Activated CD4-positive, alpha-beta T cell treated with anti-CD3 and anti-CD28 coated beads, Interleukin-2, amount 50 U/mL, for 16 hours (primary cell): ENCODE data around the gene H2AZ1.

Experiments
- DNase-seq: peaks from one replicate; pipeline ENCODE4 v3.0.0-alpha.2; 2020

The H2AZ1 gene

DNA sequence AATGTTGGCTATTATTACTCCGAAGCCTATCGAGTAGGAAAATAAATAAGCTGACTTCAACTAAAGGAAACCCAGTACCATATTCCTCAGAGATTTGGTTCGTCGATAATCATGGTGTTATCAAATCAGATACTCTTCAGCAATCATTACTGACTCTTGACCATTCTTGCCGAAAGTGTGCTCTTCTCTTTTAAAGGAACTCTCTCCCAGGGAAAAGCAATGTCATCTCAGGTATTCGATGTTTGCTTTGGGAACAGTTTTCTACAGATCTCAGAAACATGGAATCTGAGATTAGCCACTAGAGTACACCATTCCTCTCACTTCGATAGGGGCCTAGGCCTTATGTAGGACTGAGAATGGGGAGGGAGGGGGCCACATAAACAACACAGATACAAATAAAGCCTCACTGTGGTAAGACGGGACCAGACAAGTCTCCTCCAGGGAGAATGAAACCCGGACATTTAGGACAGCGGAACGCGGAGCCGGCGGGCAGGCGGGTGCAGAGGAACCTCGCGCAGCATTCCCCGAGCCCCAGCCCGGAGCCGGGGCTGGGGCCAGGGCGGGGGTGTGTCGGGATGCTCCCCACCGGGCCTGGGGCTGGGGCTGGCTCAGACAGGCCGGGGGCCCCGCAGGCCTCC lies 4.2 kb downstream of the H2AZ1 start:
- peak; percentile 24 for DNase-seq

DNA sequence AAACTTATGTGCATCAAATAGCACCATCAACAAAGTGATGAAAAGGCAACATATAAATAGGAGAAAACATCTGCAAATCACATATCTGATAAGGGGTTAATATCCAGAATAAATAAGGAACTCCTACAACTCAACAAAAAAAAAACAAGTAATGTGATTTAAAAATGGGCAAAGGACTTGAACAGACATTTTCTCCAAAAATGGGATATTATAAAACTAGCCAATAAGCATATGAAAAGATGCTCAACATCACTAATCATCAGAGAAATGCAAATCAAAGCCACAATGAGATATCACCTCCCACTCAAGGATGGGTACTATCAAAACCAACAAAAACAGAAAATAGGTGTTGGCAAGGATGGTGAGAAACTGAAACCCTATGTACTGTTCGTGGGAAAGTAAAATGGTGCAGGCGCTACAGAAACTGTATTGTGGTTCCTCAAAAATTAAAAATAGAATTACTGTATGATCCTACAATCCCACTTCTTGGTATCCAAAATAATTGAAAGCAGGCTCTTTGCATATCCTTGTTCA lies 6.1 kb downstream of the H2AZ1 start:
- peak; percentile 33 for DNase-seq

DNA sequence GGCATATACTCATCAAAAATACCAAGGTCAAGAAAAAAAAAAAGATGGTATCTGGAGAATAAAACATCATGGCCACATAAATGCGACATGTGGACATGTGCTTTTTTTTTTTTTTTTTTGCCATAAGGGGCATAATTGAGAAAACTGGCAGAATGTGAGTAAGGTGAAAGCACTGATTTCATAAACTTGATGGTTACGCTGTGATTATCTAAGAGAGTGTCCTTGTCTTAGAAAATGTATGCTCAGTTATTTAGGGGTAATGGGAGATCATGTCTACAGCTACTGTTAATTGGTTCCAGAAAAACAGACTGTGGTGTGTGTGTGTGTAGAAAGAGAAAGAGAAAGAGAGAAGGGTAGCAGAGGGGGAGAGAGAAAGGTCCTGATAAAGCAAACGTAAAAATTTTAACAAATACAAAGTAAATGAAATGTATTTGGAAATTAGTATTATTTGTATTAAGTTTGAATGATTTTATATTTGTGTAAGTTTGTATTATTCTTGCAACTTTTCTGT lies 11.8 kb downstream of the H2AZ1 start:
- no peak for DNase-seq

DNA sequence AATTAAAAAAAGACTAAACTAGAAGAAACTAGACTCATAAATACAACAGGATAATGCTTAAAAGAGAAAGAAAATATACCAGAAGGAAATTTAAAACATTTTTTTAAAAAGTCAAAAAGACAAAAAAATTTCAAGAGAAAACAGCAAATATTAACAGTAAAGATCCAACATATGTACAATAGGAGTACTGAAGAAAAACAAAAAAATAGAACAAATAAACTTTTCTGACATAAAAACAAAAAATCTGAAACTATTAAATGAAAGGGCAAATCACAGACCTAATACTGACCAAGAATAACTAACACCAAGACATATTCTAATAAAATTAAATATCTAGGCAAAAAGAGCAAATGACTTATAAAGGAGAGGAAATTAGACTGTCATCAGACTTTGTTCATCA lies 15.2 kb downstream of the H2AZ1 start:
- no peak for DNase-seq

DNA sequence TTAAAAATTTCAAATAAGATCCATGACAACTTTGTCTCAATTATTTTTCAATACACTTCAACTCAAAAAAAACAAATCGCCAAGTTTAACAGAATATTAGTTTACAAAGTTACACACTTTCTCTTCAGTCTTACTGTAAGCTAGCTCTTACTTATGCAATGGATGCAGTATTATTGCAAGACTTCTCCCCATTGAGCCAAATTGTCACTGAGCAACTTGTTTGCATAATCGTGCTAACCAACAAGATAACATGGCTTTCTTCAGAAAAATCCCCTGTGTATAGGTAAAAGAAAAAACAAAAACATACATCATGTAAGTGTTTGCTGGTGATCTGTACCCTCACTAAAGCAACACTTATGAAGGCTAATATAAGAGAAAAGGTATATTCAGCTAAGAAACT lies 22.5 kb downstream of the H2AZ1 start:
- no peak for DNase-seq

DNA sequence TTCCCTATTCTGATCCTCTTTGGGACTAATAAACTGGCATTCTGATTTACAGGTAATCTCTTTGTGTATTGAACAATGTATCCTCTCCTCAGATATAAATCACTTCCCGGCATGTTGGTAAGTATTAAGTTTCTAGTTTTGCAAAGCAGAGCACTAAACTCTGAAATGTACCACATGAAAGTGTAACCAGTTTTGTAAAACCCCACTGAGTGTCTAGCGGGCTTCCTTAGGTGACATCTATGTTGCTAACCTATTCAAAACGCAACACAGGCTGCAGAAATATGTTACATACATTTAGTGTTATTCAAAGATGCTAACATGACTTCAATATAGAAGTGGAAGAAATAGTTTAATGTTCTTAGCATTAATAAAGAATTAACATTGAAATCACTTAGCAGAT lies 28.9 kb downstream of the H2AZ1 start:
- peak; percentile 26 for DNase-seq

DNA sequence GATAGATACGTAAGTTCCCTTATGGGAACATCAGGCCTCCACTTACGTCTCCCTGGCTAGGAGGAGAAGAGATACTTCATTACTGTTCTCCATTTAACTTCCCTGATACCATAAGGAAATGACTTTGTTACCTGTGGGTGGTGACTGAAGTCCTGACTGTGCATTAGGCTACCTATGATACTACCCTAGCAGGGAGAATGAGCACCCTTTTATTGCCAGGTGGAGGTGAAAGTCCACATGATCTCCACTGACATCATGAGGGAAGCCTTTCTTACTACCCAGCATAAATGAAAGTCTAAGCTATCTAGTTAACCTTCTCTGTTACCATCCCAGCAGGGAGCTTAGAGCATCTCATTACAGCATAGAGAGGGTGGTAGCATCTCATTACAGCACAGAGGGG lies 31.4 kb downstream of the H2AZ1 start:
- no peak for DNase-seq

DNA sequence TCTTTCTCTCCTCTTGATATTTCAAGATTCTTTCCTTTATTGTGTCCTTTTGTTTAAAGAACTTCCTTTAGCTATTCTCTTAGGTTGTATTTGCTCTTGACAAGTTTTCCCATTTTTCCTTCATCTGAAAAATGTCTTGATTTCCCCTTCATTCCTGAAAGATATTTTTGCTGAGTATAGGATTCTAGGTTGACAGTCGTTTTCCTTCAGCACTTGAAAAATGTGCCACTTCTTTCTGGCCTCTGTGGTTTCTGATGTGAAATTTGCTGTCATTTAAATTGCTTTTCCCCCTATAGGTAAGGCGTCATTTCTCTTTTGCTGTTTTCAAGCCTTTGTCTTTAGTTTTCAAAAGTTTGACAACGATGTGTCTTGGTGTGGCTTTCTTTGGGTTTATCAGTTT lies 32.5 kb downstream of the H2AZ1 start:
- no peak for DNase-seq

DNA sequence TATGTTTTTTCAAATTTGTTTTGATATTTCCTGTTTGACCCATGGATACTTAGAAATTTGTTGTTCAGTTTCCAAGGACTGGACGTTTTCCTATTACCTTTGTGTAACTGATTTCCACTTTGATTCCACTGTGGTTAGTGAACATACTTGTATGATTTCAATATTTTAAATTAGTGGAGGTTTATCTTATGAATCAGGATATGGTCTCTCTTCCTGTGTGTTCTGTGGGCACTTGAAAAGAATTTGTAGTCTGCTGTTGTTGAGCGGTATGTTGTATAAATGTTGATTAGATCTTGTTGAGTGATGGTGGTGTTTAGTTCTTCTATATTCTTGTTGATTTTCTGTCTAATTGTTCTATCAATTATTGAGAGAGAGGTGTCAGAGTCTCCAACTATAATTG lies 34.6 kb downstream of the H2AZ1 start:
- DNase-seq, result no peak
